GM21381 (cell line): ENCODE data around the gene CEP57.
"Not testable (repeated sequence)": the region's sequence is repeated elsewhere in the genome, so short reads cannot be mapped to it uniquely, and the experiment has no call there.

Experiments
- ATAC-seq: cut with Tn5 transposase; IDR thresholded peaks from one replicate; pipeline ENCODE4 v1.9.1; 2021; ENCODE audit warnings: mild to moderate bottlenecking, moderate library complexity; ENCODE audit not compliant: unreplicated experiment

The CEP57 gene

DNA sequence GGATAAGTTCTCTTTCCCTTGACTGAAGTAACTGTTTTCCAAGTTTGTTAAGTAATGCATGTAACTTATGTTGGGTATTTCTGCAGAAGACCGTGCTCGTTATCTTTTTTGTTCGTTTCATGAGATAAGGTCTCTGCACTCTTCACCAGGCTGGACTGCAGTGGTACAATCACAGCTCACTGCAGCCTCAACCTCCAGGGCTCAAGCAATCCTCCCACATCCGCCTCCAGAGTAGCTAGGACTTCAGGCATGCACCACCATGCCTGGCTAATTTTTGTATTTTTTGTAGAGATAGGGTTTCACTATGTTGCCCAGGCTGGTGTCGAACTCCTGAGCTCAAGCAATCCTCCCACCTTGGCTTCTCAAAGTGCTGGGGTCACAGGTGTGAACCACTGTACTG lies 64.1 kb downstream of the CEP57 start:
- not testable (repeated sequence) for ATAC-seq

DNA sequence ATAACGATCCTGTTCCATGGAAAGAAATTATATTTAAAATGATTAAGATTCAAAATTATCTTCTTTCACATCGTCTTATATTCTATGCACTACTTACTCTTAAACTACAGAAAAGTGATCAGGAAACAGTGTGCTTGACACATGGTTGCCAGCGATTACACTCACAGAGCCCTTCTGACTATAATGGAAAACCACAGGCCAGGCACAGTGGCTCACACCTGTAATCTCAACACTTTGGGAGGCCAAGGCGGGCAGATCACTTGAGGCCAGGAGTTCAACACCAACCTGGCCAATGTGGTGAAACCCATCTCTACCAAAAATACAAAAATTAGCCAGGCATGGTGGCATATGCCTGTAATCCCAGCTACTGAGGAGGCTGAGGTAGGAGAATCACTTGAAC lies 69.7 kb downstream of the CEP57 start:
- ATAC-seq = not testable (repeated sequence)

DNA sequence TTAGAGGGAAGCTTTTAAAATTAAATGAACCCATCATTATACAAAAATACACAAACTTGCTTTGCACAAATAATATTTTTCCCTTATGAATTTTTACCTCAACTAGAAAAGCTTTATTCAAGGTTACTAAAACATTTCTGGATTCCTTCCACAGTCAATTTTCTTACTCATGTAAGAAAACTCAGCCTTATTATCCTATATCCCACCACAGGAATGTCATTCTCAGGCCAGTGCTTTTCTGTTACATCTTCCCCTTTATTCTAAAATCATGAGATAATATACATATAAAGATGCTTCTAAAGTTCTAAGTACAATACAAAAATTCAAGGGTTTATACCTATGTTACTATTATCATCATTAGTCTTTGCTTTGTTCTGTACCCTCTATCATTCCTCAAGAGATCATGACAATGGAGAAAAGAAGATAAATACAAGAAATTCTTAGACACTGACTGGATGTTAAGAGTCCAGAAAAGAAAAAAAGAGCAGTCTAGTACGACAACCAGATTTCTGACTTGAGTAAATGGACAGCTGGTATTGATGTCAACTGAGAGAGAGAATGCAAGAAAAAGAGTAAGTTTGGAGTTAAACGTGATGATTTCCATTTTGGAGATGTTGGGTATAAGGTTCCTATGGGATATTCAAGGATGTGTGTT lies 73.3 kb downstream of the CEP57 start:
- no peak for ATAC-seq

DNA sequence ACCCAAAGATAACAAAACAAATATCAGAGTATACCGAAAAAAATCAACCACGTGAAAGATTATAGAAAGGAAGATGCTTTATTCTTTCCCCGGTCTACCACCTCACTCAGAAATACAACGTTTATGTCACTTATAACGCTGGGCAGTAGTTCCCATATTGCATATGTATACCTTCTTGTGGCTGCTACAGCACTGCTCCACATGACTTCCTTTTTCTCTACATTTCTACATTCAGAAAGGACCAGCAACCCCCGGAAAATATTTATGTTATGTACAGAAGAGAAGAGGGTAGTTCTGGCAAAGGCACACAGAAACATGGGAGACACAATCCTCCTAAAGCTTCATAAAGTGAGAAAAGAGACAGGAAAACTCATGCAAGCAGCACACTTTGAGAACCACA lies 76.8 kb downstream of the CEP57 start:
- ATAC-seq = no peak

DNA sequence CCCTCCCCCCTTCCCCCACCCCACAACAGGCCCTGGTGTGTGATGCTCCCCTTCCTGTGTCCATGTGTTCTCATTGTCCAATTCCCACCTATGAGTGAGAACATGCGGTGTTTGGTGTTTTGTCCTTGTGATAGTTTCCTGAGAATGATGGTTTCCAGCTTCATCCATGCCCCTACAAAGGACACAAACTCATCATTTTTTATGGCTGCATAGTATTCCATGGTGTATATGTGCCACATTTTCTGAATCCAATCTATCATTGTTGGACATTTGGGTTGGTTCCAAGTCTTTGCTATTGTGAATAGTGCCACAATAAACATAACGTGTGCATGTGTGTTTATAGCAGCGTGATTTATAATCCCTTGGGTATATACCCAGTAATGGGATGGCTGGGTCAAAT lies 80.6 kb downstream of the CEP57 start:
- not testable (repeated sequence) for ATAC-seq

DNA sequence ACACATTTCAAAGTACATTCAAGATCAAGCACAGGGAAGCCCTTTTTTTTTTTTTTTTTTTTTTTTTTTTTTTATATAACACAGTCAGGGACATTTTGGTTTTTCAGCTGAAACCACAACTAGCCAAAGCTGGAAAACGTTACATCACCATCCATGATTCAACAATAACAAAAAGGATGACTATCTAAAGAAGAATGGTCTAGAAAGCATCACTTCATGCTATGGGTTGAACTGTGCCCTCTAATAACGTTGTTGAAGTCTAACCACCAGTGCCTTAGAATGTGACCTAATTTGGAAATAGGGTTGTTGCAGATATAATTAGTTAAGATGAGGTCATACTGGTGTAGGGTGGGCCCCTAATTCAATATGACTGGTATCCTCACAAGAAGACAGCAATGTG lies 87.0 kb downstream of the CEP57 start:
- ATAC-seq = no peak
